ENCODE results near the gene SKOR2. TPM values are rescaled to one million over a fixed set of nuclear protein-coding genes. Genes with fewer than 3 reads are reported as not detected.
A peak's percentile ranks its signal among the peaks of the same experiment; 100 is the strongest.

Gene SKOR2
- total RNA-seq, 1 donor from 2014 or later = not detected

DNA sequence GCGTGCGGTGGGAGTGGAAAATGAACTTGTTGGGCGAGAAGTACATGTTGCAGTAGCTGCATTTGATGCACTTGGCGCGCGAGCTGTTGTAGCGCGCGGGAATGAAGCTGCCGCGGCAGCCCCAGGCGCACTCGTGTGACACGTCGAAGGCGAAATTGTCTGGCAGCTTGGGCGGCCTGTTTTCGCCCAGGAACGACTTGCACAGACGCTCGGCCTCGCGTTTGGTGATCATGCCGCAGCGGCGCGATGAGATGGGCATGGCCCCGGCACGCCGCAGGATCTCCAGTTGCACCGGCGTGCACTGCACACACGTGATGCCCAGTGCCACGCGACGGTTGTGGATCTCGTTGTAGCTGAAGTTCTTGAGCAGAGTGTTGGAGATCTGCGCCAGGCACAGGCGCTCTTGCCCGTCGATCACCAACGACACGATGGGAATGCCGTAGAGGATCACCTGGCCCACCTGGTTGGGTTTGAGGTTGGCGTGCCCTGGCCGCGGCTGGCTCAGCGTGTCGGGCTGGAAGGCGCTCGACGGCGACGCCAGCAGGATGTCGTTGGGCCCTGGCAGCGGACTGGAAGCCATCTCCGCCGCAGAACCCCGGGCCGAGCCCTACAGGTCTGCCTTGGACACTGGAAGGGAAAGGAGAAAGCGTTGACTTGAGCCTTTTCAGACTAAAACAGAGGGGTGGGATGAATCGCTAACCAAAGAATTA is 2.7 kb downstream of the SKOR2 start:
- no peak overlapping the region for H3K4me3 Mint-ChIP-seq
- DNase-seq (ENCODE audit: low spot score) = no peak

DNA sequence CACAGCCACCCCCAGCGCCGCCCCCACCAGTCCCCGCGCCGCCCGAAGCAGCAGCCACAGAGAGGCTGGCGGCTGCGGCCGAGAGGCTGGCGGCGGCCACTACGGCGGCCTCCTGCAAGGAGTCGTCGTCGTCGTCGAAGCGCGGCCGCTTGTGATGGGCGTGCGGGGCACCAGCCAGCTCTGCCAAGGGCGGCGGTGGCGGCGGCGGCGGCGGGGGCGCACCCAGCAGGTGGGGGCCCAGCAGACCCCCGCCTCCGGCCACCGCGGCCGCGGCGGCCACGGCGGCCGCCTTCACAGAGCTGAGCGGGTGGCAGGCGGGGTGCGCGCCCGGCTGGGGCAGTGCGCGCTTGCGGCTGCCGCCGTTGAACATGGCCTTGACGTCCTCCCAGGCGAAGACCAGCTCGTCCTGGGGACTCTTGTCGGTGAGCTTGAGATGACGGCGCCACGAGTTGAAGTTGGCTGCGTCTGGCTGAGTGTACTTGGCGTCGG is 3.3 kb downstream of the SKOR2 start:
- Mint-ChIP-seq H3K36me3 (ENCODE audit: low read depth) (peaks cover 4% of the 10 kb centered on the region), H3K27ac (peak overlapping the region; percentile 58), H3K9me3 (no peaks in the 10 kb centered on the region), H3K4me1 (ENCODE audit: low read depth) (peaks cover 5% of the 10 kb centered on the region), H3K27me3 (ENCODE audit: insufficient read depth) (peaks cover 72% of the 10 kb centered on the region), H3K4me3 (no peak overlapping the region)
- intact Hi-C loops (cut with micrococcal nuclease) = no loop called here
- DNase-seq (ENCODE audit: low spot score) = no peak

More for the DNA sequence above, 2.7 kb downstream of the SKOR2 start:
- Mint-ChIP-seq H3K4me1 (ENCODE audit: low read depth) (peaks cover 5% of the 10 kb centered on the region), H3K36me3 (ENCODE audit: low read depth) (peaks cover 4% of the 10 kb centered on the region), H3K27ac (peak overlapping the region; percentile 58), H3K27me3 (ENCODE audit: insufficient read depth) (peaks cover 73% of the 10 kb centered on the region), H3K9me3 (no peaks in the 10 kb centered on the region)
- intact Hi-C loops (cut with micrococcal nuclease) = no loop called here

GRCh38 chr18:47247416-47248114 is 3.9 kb downstream of the SKOR2 start:
- Mint-ChIP-seq H3K27me3 (ENCODE audit: insufficient read depth) (peaks cover 72% of the 10 kb centered on the region), H3K27ac (no peak overlapping the region), H3K4me3 (no peak overlapping the region), H3K4me1 (ENCODE audit: low read depth) (peaks cover 5% of the 10 kb centered on the region), H3K36me3 (ENCODE audit: low read depth) (peaks cover 4% of the 10 kb centered on the region), H3K9me3 (no peaks in the 10 kb centered on the region)
- no peak for DNase-seq (ENCODE audit: low spot score)
- intact Hi-C loops (cut with micrococcal nuclease) = loop anchor here (2.0 kb wide), 1 partner anchor 13 kb away; no protein-coding TSS in a partner anchor

GRCh38 chr18:47247036-47247415 is 4.4 kb downstream of the SKOR2 start:
- Mint-ChIP-seq H3K4me1 (ENCODE audit: low read depth) (peaks cover 5% of the 10 kb centered on the region), H3K36me3 (ENCODE audit: low read depth) (peaks cover 4% of the 10 kb centered on the region), H3K27ac (no peak overlapping the region), H3K27me3 (ENCODE audit: insufficient read depth) (peaks cover 68% of the 10 kb centered on the region), H3K9me3 (no peaks in the 10 kb centered on the region), H3K4me3 (no peak overlapping the region)
- no peak for DNase-seq (ENCODE audit: low spot score)
- intact Hi-C loops (cut with micrococcal nuclease) = loop anchor here (2.0 kb wide), 1 partner anchor 14 kb away; no protein-coding TSS in a partner anchor

DNA sequence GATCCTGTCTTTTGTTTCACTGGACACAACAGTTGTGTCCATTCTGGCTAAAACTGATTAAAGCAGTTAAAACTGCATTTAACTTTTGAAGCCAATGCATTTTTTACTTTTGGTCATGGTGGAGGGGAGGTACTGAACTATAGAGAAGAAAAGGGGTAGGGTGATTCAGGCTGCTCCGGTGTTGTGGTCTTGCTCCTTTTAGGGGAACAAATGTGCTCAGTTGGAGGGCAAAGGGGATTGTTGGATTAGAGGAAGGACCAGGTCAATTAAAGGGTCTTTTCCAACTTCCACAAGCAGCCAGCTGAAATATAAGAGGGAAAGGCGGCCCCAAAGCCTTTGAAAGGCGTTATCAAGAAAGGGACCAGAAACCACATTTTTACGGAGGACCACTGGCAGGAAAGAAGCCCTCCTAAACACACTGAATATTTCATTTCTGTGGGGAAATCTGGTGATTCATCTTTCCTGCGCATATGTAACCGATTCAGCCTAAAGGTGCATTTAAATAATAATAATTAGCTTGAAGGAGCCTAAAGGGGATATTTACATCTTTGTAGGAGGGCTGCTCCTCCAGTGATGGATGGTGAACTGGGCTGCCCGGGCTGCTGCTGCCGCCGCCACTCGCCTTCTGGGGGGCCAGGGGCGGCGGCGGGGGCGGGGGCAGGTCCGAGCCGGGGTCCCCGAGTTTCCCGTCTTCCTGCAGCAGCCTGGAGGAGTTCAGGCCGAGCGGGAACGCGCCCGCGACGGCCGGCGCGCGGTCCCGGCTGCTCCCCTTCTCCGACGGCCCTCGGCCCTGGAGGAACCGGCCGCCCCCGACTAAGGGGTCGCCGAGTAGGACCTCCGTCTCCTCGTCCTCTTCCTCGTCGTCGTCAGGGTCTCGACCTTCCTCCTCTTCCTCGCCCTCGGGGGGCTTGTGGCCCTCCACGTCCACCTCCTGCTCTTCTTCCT is 5.2 kb downstream of the SKOR2 start:
- no peak for DNase-seq (ENCODE audit: low spot score)
- H3K9me3 Mint-ChIP-seq = no peaks in the 10 kb centered on the region
- peaks cover 4% of the 10 kb centered on the region for H3K36me3 Mint-ChIP-seq (ENCODE audit: low read depth)
- peaks cover 63% of the 10 kb centered on the region for H3K27me3 Mint-ChIP-seq (ENCODE audit: insufficient read depth)
- no peak overlapping the region for H3K4me3 Mint-ChIP-seq
- peak overlapping the region; percentile 80 for H3K27ac Mint-ChIP-seq
- intact Hi-C loops (cut with micrococcal nuclease) = loop anchor here (2.0 kb wide), 1 partner anchor 15 kb away; no protein-coding TSS in a partner anchor
- peaks cover 5% of the 10 kb centered on the region for H3K4me1 Mint-ChIP-seq (ENCODE audit: low read depth)

DNA sequence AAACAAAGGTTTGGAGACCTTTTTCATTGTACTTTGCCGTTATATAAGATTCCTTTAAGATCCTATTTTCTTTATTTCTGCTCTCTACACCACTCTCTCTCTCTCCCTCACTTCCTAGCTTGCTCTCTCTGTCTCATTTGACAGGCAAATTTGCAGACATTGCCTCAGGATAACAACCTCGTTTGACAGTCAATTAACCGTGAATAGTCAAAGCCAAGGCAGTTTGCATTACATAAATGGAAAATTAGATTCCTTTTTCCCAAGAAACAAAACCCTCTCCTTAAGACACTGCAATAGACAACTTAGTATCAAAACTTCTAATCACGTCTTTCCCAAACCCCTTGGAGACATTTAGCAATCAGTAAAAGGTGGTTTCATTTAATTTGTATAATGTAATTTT is 7.4 kb downstream of the SKOR2 start:
- intact Hi-C loops (cut with micrococcal nuclease) = no loop called here
- no peak overlapping the region for H3K4me3 Mint-ChIP-seq
- no peak for DNase-seq (ENCODE audit: low spot score)
- H3K27ac Mint-ChIP-seq = no peak overlapping the region
- H3K9me3 Mint-ChIP-seq = no peaks in the 10 kb centered on the region
- peaks cover 5% of the 10 kb centered on the region for H3K4me1 Mint-ChIP-seq (ENCODE audit: low read depth)
- peaks cover 54% of the 10 kb centered on the region for H3K27me3 Mint-ChIP-seq (ENCODE audit: insufficient read depth)
- peaks cover 4% of the 10 kb centered on the region for H3K36me3 Mint-ChIP-seq (ENCODE audit: low read depth)

GRCh38 chr18:47235096-47235495 is 16.4 kb downstream of the SKOR2 start:
- no peak overlapping the region for H3K4me3 Mint-ChIP-seq
- intact Hi-C loops (cut with micrococcal nuclease) = no loop called here
- peaks cover 20% of the 10 kb centered on the region for H3K27me3 Mint-ChIP-seq (ENCODE audit: insufficient read depth)
- no peaks in the 10 kb centered on the region for H3K4me1 Mint-ChIP-seq (ENCODE audit: low read depth)
- H3K36me3 Mint-ChIP-seq (ENCODE audit: low read depth) = no peaks in the 10 kb centered on the region
- H3K9me3 Mint-ChIP-seq = no peaks in the 10 kb centered on the region
- no peak overlapping the region for H3K27ac Mint-ChIP-seq
- no peak for DNase-seq (ENCODE audit: low spot score)

- Mint-ChIP-seq H3K27ac (no peak overlapping the region), H3K27me3 (ENCODE audit: insufficient read depth) (peaks cover 24% of the 10 kb centered on the region), H3K9me3 (no peaks in the 10 kb centered on the region), H3K4me3 (no peak overlapping the region), H3K4me1 (ENCODE audit: low read depth) (no peaks in the 10 kb centered on the region), H3K36me3 (ENCODE audit: low read depth) (no peaks in the 10 kb centered on the region)
- DNase-seq (ENCODE audit: low spot score) = no peak
- intact Hi-C loops (cut with micrococcal nuclease) = no loop called here
Measured at GRCh38 chr18:47226660-47227059, 24.8 kb downstream of the SKOR2 start.

DNA sequence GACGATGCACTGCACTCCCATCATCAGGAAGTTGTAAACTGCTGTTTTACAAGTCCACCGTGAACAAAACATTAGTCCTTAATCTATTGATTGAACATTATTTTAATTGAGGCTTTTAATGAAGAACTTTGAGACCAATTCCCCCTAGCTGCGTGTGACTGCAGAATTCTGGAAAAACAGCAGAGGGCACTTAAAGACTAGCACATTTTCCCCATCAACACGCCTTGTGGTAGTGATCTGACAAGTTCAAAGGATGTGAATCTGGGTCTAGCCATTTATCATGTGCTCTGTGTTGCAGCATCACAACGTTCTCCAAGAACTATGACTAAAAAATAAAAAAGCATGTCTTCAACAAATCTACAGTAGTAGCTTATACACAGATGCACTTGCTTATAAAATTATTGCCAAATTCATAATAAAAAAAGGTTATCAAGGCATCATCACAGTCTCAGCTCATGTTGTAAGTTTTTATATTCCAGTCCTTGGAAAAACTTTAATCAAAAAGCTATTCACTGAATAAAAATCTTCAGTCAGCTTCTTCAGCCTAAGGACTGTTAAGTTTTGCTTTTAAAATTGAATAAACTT is 35.8 kb downstream of the SKOR2 start:
- no peak for DNase-seq (ENCODE audit: low spot score)
- Mint-ChIP-seq H3K4me3 (no peak overlapping the region), H3K27me3 (ENCODE audit: insufficient read depth) (peaks cover 39% of the 10 kb centered on the region), H3K4me1 (ENCODE audit: low read depth) (no peaks in the 10 kb centered on the region), H3K36me3 (ENCODE audit: low read depth) (no peaks in the 10 kb centered on the region), H3K27ac (no peak overlapping the region), H3K9me3 (no peaks in the 10 kb centered on the region)
- intact Hi-C loops (cut with micrococcal nuclease) = loop anchor here (1.0 kb wide), 1 partner anchor 534 kb away; no protein-coding TSS in a partner anchor

DNA sequence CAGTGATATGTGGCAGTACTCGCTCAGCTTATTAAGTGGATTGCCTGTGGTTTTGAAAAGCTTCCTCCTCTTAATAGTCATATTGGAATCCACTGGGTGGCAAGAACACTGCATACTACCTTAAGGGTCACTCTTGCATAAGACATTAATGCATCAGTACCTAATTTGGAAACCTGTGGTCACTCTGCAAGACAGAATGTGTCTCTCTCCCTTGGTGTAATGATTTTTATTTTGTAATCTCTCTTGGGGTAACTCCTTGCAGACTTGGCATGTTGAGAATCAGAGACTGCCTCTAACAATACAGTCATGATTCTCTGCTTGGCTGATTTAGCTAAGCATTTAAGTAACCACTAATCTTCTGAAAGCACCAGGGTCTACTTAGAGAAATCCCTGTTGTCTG is 42.3 kb downstream of the SKOR2 start:
- H3K36me3 Mint-ChIP-seq (ENCODE audit: low read depth) = no peaks in the 10 kb centered on the region
- H3K4me1 Mint-ChIP-seq (ENCODE audit: low read depth) = no peaks in the 10 kb centered on the region
- no peak overlapping the region for H3K27ac Mint-ChIP-seq
- H3K4me3 Mint-ChIP-seq = no peak overlapping the region
- intact Hi-C loops (cut with micrococcal nuclease) = no loop called here
- H3K27me3 Mint-ChIP-seq (ENCODE audit: insufficient read depth) = peaks cover 27% of the 10 kb centered on the region
- no peak for DNase-seq (ENCODE audit: low spot score)
- no peaks in the 10 kb centered on the region for H3K9me3 Mint-ChIP-seq

- H3K4me3 Mint-ChIP-seq = no peak overlapping the region
- no peaks in the 10 kb centered on the region for H3K9me3 Mint-ChIP-seq
- DNase-seq (ENCODE audit: low spot score) = no peak
- intact Hi-C loops (cut with micrococcal nuclease) = no loop called here
- H3K27ac Mint-ChIP-seq = no peak overlapping the region
- H3K36me3 Mint-ChIP-seq (ENCODE audit: low read depth) = no peaks in the 10 kb centered on the region
- peaks cover 18% of the 10 kb centered on the region for H3K27me3 Mint-ChIP-seq (ENCODE audit: insufficient read depth)
- no peaks in the 10 kb centered on the region for H3K4me1 Mint-ChIP-seq (ENCODE audit: low read depth)
Measured at GRCh38 chr18:47206945-47207637, 44.4 kb downstream of the SKOR2 start.

All from activated T-helper 1 cell treated with anti-CD3 and anti-CD28 coated beads, Interleukin-12 subunit alpha, Interleukin-12 subunit beta, Interleukin-2, Interleukin-4 antibody, amounts not matched to agents 30 ng/mL and 10 ng/mL and 1 ng/mL, durations not matched to agents 14 hours and 24 hours and 36 hours (primary cell).